HepG2 (cell line): ENCODE results near the gene WDR82. TPM values are rescaled to one million over a fixed set of nuclear protein-coding genes. Genes with fewer than 3 reads are reported as not detected.
A peak's percentile ranks its signal among the peaks of the same experiment; 100 is the strongest.

Experiments used
- ATAC-seq: fragments of 200-7000 bp; cut with Tn5 transposase; 3 replicates; pipeline ENCODE4 v1.9.1; 2020; ENCODE audit warnings: mild to moderate bottlenecking, moderate library complexity
- BruUV-seq: library from RNA; stranded (reverse); fragments of 400-500 nt; replicated peaks from 2 replicates; lab custom pipeline; 2021; lab: Mats Ljungman, UMichigan
- CTCF ChIA-PET: fragments of 300-600 bp; formaldehyde crosslinking; extraction: SDS; loops from one replicate; lab custom pipeline; 2021; ENCODE audit warnings: low total read pairs, inconsistent platforms, low intra/inter-chr PET ratio; lab: Yijun Ruan, JAX
- POLR2A ChIA-PET: fragments of 350-600 bp; sonication (Branson Sonifier 250); formaldehyde crosslinking; loops from one replicate; lab custom pipeline; 2020; ENCODE audit warnings: antibody characterized with exemption, inconsistent platforms; lab: Yijun Ruan, JAX
- DNase-seq: peaks from one replicate; pipeline ENCODE4 v3.0.0-alpha.2; 2015; ENCODE audit warnings: low spot score
- FAIRE-seq: peaks from 3 replicates; lab custom pipeline; 2011; peaks lifted over from hg19 to GRCh38; lab: Jason Lieb, UNC
- H2AFZ ChIP-seq: one replicate; pipeline ENCODE4 v1.6.1; 2011; ENCODE audit warnings: low read length, inconsistent platforms
- H3K27ac ChIP-seq: fragments of 300-600 bp; 3 replicates; pipeline ENCODE4 v1.8.0; 2011; ENCODE audit warnings: mixed run types, mild to moderate bottlenecking, mixed read lengths, low read length, inconsistent platforms; ENCODE audit not compliant: insufficient read depth; ENCODE audit errors: extremely low read length
- H3K27me3 ChIP-seq, 2 experiments: fragments of 200-600 bp in 1 of 2; 2 replicates in 1 of 2; 3 replicates in 1 of 2; pipeline versions ENCODE4 v1.6.0 to v1.8.0; 2011; ENCODE audit warnings: low read length in 2 of 2, mild to moderate bottlenecking in 2 of 2, moderate library complexity in 2 of 2, inconsistent platforms in 1 of 2; ENCODE audit not compliant: insufficient read depth in 2 of 2, control insufficient read depth in 1 of 2
- H3K36me3 ChIP-seq, 2 experiments: fragments of 200-600 bp in 1 of 2; replicated peaks in 1 of 2; 2 replicates in 1 of 2; 3 replicates in 1 of 2; pipeline versions ENCODE4 v1.5.1 to v1.8.0; 2011; ENCODE audit warnings: low read length in 2 of 2, inconsistent platforms in 1 of 2; ENCODE audit not compliant: insufficient read depth in 2 of 2, control insufficient read depth in 1 of 2
- H3K4me1 ChIP-seq: 2 replicates; pipeline ENCODE4 v1.5.1; 2012; ENCODE audit warnings: low read length, inconsistent platforms; ENCODE audit not compliant: insufficient read depth
- H3K4me2 ChIP-seq: 2 replicates; pipeline ENCODE4 v1.6.0; 2011; ENCODE audit warnings: low read depth, low read length, inconsistent platforms
- H3K4me3 ChIP-seq, 3 experiments: fragments of 200-600 bp in 1 of 3; sonication (generic), shearing (Covaris generic) in 1 of 3; replicated peaks in 1 of 3; 2 replicates each; pipeline ENCODE4 v1.5.1; 2011 to 2016; ENCODE audit warnings: low read length in 3 of 3, inconsistent platforms in 2 of 3, low read depth in 2 of 3, mild to moderate bottlenecking in 2 of 3, control low read depth in 1 of 3, mixed read lengths in 1 of 3; ENCODE audit not compliant: insufficient read depth in 1 of 3
- H3K79me2 ChIP-seq: one replicate; pipeline ENCODE4 v1.6.1; 2011; ENCODE audit warnings: low read length, inconsistent platforms; ENCODE audit not compliant: insufficient read depth
- H3K9ac ChIP-seq: 2 replicates; pipeline ENCODE4 v1.6.0; 2011; ENCODE audit warnings: mild to moderate bottlenecking, low read depth, low read length, inconsistent platforms; ENCODE audit not compliant: insufficient read depth
- H3K9me3 ChIP-seq: 2 replicates; pipeline ENCODE4 v1.5.1; 2012; ENCODE audit warnings: mild to moderate bottlenecking, low read length
- H4K20me1 ChIP-seq: 2 replicates; pipeline ENCODE4 v1.6.0; 2011; ENCODE audit warnings: inconsistent platforms, mild to moderate bottlenecking, low read length, moderate library complexity; ENCODE audit not compliant: insufficient read depth
- BRD4 ChIP-seq: sonication (generic); formaldehyde crosslinking; IDR thresholded peaks from 2 replicates; pipeline ENCODE4 v1.4.0; 2020; ENCODE audit warnings: missing genetic modification reagents
- RCOR2 ChIP-seq: IDR thresholded peaks from 2 replicates; pipeline ENCODE4 v1.6.1; 2016; ENCODE audit warnings: missing biosample characterization, missing genetic modification reagents
- ZFYVE20 ChIP-seq: sonication (generic); formaldehyde crosslinking; IDR thresholded peaks from 2 replicates; pipeline ENCODE4 v1.8.0; 2023; ENCODE audit warnings: low read depth, mild to moderate bottlenecking, moderate library complexity, missing genetic modification reagents, borderline replicate concordance
- ZNF652 ChIP-seq: IDR thresholded peaks from 2 replicates; pipeline ENCODE4 v1.6.1; 2016; ENCODE audit warnings: low read depth, borderline replicate concordance
- ZNF773 ChIP-seq: sonication (generic); formaldehyde crosslinking; IDR thresholded peaks from 2 replicates; pipeline ENCODE4 v1.4.0; 2020; ENCODE audit warnings: missing genetic modification reagents, borderline replicate concordance
- WGBS: methylation state at CpG from one replicate; pipeline ENCODE4 v1.1.6; 2017; ENCODE audit warnings: low lambda C conversion rate; 5-methylcytosine and 5-hydroxymethylcytosine counted together
- in situ Hi-C: cut with HindIII; loops from 2 replicates; pipeline ENCODE4 v1.10.0; 2017; ENCODE audit warnings: low pct_unique_long_range_greater_than_20kb; ENCODE audit not compliant: extremely low pct_ligation_motif_present
- intact Hi-C: fragments of 100-400 bp; cut with micrococcal nuclease; formaldehyde crosslinking; loops from one replicate; pipeline ENCODE4 v1.10.0; 2022; ENCODE audit not compliant: unreplicated experiment
- polyA plus RNA-seq, 8 experiments: library from polyadenylated mRNA; depleted of rRNA in 3 of 8; stranded (reverse) in 7 of 8; unstranded in 1 of 8; fragments of >200 nt; fragmentation: Illumina TruSeq in 4 of 8; extraction: Trizol in 4 of 8; gene quantifications; 2 replicates each; pipeline versions ENCODE4 v1.2.1 to v1.2.3, GENCODE V29; 2011 to 2016; ENCODE audit warnings: low read depth in 4 of 8, missing spikeins in 1 of 8, mixed read lengths in 1 of 8; ENCODE audit not compliant: insufficient read depth in 1 of 8
- total RNA-seq, 5 experiments: library from RNA; depleted of rRNA; stranded (reverse); fragments of >200 nt; fragmentation: Illumina TruSeq; extraction: Trizol; gene quantifications; 2 replicates each; pipeline ENCODE4 v1.2.3, GENCODE V29; 2016; ENCODE audit warnings: low read depth in 1 of 5
- TF ChIP-seq, protein P1 (sequence below): sonication (generic); formaldehyde crosslinking; IDR thresholded peaks from 2 replicates; pipeline ENCODE4 v1.4.0; 2020; ENCODE audit warnings: missing genetic modification reagents
- TF ChIP-seq, protein P2 (sequence below): sonication (generic); formaldehyde crosslinking; IDR thresholded peaks from 2 replicates; pipeline ENCODE4 v1.4.0; 2020; ENCODE audit warnings: missing genetic modification reagents
- TF ChIP-seq, protein P3 (sequence below): sonication (generic); formaldehyde crosslinking; IDR thresholded peaks from 2 replicates; pipeline ENCODE4 v1.5.0; 2020; ENCODE audit warnings: mild to moderate bottlenecking, missing genetic modification reagents, moderate library complexity
- TF ChIP-seq, protein P4 (sequence below): sonication (generic); formaldehyde crosslinking; IDR thresholded peaks from 2 replicates; pipeline ENCODE4 v1.5.0; 2020; ENCODE audit warnings: mild to moderate bottlenecking, missing genetic modification reagents
- TF ChIP-seq, protein P5 (sequence below): sonication (generic); formaldehyde crosslinking; IDR thresholded peaks from 2 replicates; pipeline ENCODE4 v1.4.0; 2020; ENCODE audit warnings: missing genetic modification reagents, mild to moderate bottlenecking, borderline replicate concordance

Gene WDR82
- total and polyA plus RNA-seq, 2 of the 13 experiments (the other 11 are each of a cell fraction or from before 2014, with no cell fraction given), result 39.1 to 59.5 TPM

DNA sequence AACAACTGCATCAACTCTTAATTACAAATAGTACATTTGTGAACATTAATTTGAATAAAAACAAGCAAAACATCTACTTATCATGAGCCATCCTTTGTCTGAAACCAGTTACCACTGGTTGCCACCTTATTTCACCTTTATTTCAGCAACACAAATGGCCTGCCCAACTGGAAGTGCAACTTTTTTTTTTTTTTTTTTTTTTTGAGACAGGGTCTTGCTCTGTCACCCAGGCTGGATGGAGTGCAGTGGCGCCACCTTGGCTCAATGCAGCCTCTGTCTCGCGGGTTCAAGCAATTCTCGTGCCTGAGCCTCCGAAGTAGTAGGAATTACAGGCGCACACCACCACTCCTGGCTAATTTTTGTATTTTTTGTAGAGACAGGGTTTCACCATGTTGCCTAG is 13.1 kb downstream of the WDR82 start:
- Histone ChIP-seq H3K4me1 (no peaks in the 10 kb centered on the region), H3K9ac (no peak overlapping the region), H3K79me2 (peaks cover 27% of the 10 kb centered on the region), H2AFZ (no peak overlapping the region), H3K36me3 (peaks cover 30 to 89% of the 10 kb centered on the region in 2 experiments), H3K9me3 (no peaks in the 10 kb centered on the region), H3K4me3 (no peak overlapping the region), H4K20me1 (peaks cover 11% of the 10 kb centered on the region; the same call in 1 of the 2 replicates), H3K27me3 (no peaks in the 10 kb centered on the region), H3K4me2 (no peak overlapping the region), H3K27ac (no peak overlapping the region)
- intact Hi-C loops (no loop called here), in situ Hi-C loops (no loop called here)
- no peak for TF ChIP-seq RCOR2 (CRISPR knock-in tag)
- TF ChIP-seq, protein P1, sequence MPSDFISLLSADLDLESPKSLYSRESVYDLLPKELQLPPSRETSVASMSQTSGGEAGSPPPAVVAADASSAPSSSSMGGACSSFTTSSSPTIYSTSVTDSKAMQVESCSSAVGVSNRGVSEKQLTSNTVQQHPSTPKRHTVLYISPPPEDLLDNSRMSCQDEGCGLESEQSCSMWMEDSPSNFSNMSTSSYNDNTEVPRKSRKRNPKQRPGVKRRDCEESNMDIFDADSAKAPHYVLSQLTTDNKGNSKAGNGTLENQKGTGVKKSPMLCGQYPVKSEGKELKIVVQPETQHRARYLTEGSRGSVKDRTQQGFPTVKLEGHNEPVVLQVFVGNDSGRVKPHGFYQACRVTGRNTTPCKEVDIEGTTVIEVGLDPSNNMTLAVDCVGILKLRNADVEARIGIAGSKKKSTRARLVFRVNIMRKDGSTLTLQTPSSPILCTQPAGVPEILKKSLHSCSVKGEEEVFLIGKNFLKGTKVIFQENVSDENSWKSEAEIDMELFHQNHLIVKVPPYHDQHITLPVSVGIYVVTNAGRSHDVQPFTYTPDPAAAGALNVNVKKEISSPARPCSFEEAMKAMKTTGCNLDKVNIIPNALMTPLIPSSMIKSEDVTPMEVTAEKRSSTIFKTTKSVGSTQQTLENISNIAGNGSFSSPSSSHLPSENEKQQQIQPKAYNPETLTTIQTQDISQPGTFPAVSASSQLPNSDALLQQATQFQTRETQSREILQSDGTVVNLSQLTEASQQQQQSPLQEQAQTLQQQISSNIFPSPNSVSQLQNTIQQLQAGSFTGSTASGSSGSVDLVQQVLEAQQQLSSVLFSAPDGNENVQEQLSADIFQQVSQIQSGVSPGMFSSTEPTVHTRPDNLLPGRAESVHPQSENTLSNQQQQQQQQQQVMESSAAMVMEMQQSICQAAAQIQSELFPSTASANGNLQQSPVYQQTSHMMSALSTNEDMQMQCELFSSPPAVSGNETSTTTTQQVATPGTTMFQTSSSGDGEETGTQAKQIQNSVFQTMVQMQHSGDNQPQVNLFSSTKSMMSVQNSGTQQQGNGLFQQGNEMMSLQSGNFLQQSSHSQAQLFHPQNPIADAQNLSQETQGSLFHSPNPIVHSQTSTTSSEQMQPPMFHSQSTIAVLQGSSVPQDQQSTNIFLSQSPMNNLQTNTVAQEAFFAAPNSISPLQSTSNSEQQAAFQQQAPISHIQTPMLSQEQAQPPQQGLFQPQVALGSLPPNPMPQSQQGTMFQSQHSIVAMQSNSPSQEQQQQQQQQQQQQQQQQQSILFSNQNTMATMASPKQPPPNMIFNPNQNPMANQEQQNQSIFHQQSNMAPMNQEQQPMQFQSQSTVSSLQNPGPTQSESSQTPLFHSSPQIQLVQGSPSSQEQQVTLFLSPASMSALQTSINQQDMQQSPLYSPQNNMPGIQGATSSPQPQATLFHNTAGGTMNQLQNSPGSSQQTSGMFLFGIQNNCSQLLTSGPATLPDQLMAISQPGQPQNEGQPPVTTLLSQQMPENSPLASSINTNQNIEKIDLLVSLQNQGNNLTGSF (CRISPR knock-in tag), result no peak
- TF ChIP-seq, protein P2, sequence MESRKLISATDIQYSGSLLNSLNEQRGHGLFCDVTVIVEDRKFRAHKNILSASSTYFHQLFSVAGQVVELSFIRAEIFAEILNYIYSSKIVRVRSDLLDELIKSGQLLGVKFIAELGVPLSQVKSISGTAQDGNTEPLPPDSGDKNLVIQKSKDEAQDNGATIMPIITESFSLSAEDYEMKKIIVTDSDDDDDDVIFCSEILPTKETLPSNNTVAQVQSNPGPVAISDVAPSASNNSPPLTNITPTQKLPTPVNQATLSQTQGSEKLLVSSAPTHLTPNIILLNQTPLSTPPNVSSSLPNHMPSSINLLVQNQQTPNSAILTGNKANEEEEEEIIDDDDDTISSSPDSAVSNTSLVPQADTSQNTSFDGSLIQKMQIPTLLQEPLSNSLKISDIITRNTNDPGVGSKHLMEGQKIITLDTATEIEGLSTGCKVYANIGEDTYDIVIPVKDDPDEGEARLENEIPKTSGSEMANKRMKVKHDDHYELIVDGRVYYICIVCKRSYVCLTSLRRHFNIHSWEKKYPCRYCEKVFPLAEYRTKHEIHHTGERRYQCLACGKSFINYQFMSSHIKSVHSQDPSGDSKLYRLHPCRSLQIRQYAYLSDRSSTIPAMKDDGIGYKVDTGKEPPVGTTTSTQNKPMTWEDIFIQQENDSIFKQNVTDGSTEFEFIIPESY, result peak; percentile 92
- TF ChIP-seq, protein P3, sequence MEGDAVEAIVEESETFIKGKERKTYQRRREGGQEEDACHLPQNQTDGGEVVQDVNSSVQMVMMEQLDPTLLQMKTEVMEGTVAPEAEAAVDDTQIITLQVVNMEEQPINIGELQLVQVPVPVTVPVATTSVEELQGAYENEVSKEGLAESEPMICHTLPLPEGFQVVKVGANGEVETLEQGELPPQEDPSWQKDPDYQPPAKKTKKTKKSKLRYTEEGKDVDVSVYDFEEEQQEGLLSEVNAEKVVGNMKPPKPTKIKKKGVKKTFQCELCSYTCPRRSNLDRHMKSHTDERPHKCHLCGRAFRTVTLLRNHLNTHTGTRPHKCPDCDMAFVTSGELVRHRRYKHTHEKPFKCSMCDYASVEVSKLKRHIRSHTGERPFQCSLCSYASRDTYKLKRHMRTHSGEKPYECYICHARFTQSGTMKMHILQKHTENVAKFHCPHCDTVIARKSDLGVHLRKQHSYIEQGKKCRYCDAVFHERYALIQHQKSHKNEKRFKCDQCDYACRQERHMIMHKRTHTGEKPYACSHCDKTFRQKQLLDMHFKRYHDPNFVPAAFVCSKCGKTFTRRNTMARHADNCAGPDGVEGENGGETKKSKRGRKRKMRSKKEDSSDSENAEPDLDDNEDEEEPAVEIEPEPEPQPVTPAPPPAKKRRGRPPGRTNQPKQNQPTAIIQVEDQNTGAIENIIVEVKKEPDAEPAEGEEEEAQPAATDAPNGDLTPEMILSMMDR (CRISPR knock-in tag), result no peak
- TF ChIP-seq, protein P4, sequence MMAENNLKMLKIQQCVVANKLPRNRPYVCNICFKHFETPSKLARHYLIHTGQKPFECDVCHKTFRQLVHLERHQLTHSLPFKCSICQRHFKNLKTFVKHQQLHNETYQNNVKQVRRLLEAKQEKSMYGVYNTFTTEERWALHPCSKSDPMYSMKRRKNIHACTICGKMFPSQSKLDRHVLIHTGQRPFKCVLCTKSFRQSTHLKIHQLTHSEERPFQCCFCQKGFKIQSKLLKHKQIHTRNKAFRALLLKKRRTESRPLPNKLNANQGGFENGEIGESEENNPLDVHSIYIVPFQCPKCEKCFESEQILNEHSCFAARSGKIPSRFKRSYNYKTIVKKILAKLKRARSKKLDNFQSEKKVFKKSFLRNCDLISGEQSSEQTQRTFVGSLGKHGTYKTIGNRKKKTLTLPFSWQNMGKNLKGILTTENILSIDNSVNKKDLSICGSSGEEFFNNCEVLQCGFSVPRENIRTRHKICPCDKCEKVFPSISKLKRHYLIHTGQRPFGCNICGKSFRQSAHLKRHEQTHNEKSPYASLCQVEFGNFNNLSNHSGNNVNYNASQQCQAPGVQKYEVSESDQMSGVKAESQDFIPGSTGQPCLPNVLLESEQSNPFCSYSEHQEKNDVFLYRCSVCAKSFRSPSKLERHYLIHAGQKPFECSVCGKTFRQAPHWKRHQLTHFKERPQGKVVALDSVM (CRISPR knock-in tag), result peak; percentile 49; the same call in 1 of the 2 replicates
- TF ChIP-seq, protein P5, sequence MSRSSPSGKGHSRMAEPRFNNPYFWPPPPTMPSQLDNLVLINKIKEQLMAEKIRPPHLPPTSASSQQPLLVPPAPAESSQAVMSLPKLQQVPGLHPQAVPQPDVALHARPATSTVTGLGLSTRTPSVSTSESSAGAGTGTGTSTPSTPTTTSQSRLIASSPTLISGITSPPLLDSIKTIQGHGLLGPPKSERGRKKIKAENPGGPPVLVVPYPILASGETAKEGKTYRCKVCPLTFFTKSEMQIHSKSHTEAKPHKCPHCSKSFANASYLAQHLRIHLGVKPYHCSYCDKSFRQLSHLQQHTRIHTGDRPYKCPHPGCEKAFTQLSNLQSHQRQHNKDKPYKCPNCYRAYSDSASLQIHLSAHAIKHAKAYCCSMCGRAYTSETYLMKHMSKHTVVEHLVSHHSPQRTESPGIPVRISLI (CRISPR knock-in tag), result 0 out of 2 replicates have a peak, but pooled peaks have one; percentile 24
- no peak for TF ChIP-seq ZNF773
- TF ChIP-seq ZNF652 (CRISPR knock-in tag), result no peak
- no peak for TF ChIP-seq BRD4 (CRISPR knock-in tag)
- TF ChIP-seq ZFYVE20, result no peak
- ChIA-PET POLR2A (no interaction called here), CTCF (interaction anchor here (0.8 kb wide), 1 partner anchor 33 kb away, joined by 3 read pairs; no protein-coding TSS in a partner anchor)
- 95% methylated on average over 6 of the region's 6 CpGs for WGBS
- no TSS peak for BruUV-seq
- no peak for ATAC-seq
- DNase-seq, result no peak
- no peak for FAIRE-seq
